Measurements from ENCODE around the gene EVX2. TPM values are rescaled to one million over a fixed set of nuclear protein-coding genes. Genes with fewer than 3 reads are reported as not detected.

Gene EVX2
- total RNA-seq, 6 experiments from 2014 or later = not detected

DNA sequence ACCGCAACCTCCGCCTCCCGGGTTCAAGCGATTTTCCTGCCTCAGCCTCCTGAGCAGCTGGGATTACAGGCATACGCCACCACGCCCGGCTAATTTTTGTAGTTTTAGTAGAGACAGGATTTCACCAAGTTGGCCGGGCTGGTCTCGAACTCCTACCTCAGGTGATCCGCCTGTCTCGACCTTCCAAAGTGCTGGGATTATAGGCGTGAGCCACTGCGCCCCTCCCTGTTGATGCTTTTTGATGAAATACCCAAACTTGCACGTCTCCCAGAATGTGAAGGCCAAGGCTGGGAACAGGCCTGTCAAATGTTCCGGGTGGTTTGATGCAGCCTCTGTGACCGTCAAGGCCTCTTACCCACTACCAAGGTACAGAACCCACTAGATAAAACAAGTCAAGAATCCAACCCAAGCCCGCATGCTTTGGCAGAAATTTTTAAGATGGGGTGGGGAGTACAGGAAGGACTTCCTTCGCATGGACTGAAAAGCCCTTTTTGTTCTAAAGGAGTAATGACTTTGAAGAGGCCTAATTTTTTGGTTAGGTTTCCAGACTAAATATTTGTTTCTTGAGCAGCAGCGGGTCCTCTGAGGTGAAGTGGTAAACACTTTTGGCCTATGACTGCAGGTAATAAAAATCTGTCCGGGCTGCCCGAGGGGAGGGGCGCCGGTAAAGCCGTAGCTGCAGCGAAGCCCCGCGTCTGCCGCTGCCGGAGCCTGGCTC lies 3.7 kb upstream of the EVX2 start:
- TF ChIP-seq, protein P1, sequence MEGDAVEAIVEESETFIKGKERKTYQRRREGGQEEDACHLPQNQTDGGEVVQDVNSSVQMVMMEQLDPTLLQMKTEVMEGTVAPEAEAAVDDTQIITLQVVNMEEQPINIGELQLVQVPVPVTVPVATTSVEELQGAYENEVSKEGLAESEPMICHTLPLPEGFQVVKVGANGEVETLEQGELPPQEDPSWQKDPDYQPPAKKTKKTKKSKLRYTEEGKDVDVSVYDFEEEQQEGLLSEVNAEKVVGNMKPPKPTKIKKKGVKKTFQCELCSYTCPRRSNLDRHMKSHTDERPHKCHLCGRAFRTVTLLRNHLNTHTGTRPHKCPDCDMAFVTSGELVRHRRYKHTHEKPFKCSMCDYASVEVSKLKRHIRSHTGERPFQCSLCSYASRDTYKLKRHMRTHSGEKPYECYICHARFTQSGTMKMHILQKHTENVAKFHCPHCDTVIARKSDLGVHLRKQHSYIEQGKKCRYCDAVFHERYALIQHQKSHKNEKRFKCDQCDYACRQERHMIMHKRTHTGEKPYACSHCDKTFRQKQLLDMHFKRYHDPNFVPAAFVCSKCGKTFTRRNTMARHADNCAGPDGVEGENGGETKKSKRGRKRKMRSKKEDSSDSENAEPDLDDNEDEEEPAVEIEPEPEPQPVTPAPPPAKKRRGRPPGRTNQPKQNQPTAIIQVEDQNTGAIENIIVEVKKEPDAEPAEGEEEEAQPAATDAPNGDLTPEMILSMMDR (IDR thresholded peaks at IDR 0.05) = no peak
- TF ChIP-seq POLR2A (IDR thresholded peaks at IDR 0.05) = no peak
- H3K4me3 ChIP-seq = peak overlapping the region in 1 of 3 donors; percentile 22
- no peak overlapping the region for H3K27ac ChIP-seq
- peaks cover 0 to 8% (median 4%) of the 10 kb centered on the region in 4 donors for H3K4me1 ChIP-seq
- ATAC-seq = no peak
- no peaks in the 10 kb centered on the region for H3K9me3 ChIP-seq
- intact Hi-C loops (cut with DNase I) = loop anchor here in 1 of 2 donors (10.0 kb wide), 1 partner anchor 403 kb away; no protein-coding TSS in a partner anchor
- no peak for DNase-seq
- 13% methylated on average over 27 of the region's 29 CpGs for WGBS (ENCODE audit: insufficient coverage, low coverage, low lambda C conversion rate, missing lambda C conversion rate)
- H3K36me3 ChIP-seq = no peaks in the 10 kb centered on the region
- peaks cover 41 to 71% of the 10 kb centered on the region in 2 donors for H3K27me3 ChIP-seq

DNA sequence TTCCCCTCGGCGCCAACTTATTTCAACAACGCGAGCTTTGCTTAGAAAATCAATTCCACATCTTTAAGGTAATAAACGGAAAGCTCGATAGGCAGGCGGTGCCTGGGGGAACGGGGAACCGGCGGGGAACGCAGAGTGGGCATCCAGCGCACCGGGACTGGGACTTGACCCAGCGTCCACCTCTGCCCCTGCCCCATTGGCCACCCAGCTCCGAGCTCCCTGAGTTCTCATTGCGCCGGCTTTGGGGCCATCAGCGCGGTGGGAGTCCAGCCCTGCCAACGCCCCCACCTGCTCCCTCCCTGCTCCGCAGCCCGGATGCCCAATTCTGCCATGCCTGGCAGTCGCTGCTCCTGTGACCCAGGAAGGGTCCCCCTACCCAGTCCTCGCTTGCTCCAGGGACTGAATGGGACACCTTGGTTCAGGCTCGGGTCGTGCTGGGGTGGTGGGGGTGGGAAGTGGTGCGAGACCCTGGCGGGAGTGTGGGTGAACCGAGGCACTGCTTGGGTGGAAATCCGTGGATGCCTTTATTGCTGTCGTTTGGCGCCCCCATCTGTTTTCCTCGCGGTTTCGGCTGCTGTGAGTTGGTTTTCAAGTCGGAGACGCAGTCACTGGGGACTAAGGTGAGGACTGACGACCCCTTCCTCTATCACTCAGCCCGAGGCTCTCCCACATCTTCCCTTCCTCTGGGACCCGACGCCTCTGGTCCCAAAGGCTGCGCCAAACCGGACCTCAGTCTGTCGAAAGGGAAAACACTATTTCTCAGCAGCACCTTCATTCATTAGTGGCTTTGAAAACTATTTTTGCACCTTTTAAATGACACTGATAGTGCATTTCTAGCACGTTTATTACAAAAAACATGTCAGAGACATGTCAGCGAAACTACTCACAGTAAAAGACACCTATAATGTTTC lies 2.4 kb upstream of the EVX2 start:
- peak in 1 of 3 donors; percentile 57 for DNase-seq
- intact Hi-C loops (cut with DNase I) = loop anchor here in 1 of 2 donors (10.0 kb wide), 1 partner anchor 401 kb away; no protein-coding TSS in a partner anchor
- WGBS (ENCODE audit: insufficient coverage, low coverage, low lambda C conversion rate, missing lambda C conversion rate) = 1% methylated on average over 30 of the region's 46 CpGs
- Histone ChIP-seq H3K36me3 (no peaks in the 10 kb centered on the region), H3K27ac (no peak overlapping the region), H3K9me3 (no peaks in the 10 kb centered on the region), H3K27me3 (peaks cover 49 to 78% of the 10 kb centered on the region in 2 donors), H3K4me1 (peaks cover 0 to 8% (median 4%) of the 10 kb centered on the region in 4 donors), H3K4me3 (no peak overlapping the region)
- TF ChIP-seq POLR2A (IDR thresholded peaks at IDR 0.05) = no peak
- TF ChIP-seq, protein P1 (IDR thresholded peaks at IDR 0.05) = peak; percentile 22 to 49 (median 38)
- ATAC-seq = peak; percentile 8 to 49 (median 41)

GRCh38 chr2:176085120-176085788 lies 1.5 kb upstream of the EVX2 start:
- Histone ChIP-seq H3K36me3 (no peaks in the 10 kb centered on the region), H3K4me1 (peaks cover 0 to 8% (median 4%) of the 10 kb centered on the region in 4 donors), H3K27ac (no peak overlapping the region), H3K27me3 (peaks cover 47 to 81% of the 10 kb centered on the region in 2 donors), H3K9me3 (no peaks in the 10 kb centered on the region), H3K4me3 (no peak overlapping the region)
- WGBS (ENCODE audit: insufficient coverage, low coverage, low lambda C conversion rate, missing lambda C conversion rate) = 5% methylated on average over 23 of the region's 40 CpGs
- TF ChIP-seq, protein P1 (IDR thresholded peaks at IDR 0.05) = no peak
- TF ChIP-seq POLR2A (IDR thresholded peaks at IDR 0.05) = no peak
- intact Hi-C loops (cut with DNase I) = loop anchor here in 1 of 2 donors (10.0 kb wide), 1 partner anchor 400 kb away; no protein-coding TSS in a partner anchor
- DNase-seq (no peak), ATAC-seq (no peak)

GRCh38 chr2:176084611-176085119 lies 903 bp upstream of the EVX2 start:
- Histone ChIP-seq H3K4me1 (peaks cover 0 to 10% (median 4%) of the 10 kb centered on the region in 4 donors), H3K27ac (no peak overlapping the region), H3K9me3 (no peaks in the 10 kb centered on the region), H3K4me3 (no peak overlapping the region), H3K36me3 (no peaks in the 10 kb centered on the region), H3K27me3 (peaks cover 43 to 79% of the 10 kb centered on the region in 2 donors)
- intact Hi-C loops (cut with DNase I) = loop anchor here in 1 of 2 donors (10.0 kb wide), 1 partner anchor 400 kb away; no protein-coding TSS in a partner anchor
- ATAC-seq = no peak
- TF ChIP-seq, protein P1 (IDR thresholded peaks at IDR 0.05) = no peak
- no peak for TF ChIP-seq POLR2A (IDR thresholded peaks at IDR 0.05)
- WGBS (ENCODE audit: insufficient coverage, low coverage, low lambda C conversion rate, missing lambda C conversion rate) = 2% methylated on average over 20 of the region's 26 CpGs
- no peak for DNase-seq
